HUES48 (cell line): ENCODE measurements around the gene CRACR2A.

ENCODE experiments used
- H3K27ac ChIP-seq: one replicate; pipeline ENCODE4 v1.7.0; 2013; ENCODE audit warnings: low read depth, low read length, inconsistent platforms
- H3K27me3 ChIP-seq: 2 replicates; pipeline ENCODE4 v1.6.1; 2013; ENCODE audit warnings: mild to moderate bottlenecking, low read length; ENCODE audit not compliant: control insufficient read depth, insufficient read depth
- H3K36me3 ChIP-seq: 2 replicates; pipeline ENCODE4 v1.6.1; 2013; ENCODE audit warnings: low read length; ENCODE audit not compliant: control insufficient read depth, insufficient read depth
- H3K4me1 ChIP-seq: 2 replicates; pipeline ENCODE4 v1.6.1; 2013; ENCODE audit warnings: mild to moderate bottlenecking, low read length; ENCODE audit not compliant: control insufficient read depth, insufficient read depth
- H3K4me3 ChIP-seq: 2 replicates; pipeline ENCODE4 v1.5.1; 2013; ENCODE audit warnings: mild to moderate bottlenecking, low read depth, low read length
- H3K9ac ChIP-seq: 2 replicates; pipeline ENCODE4 v1.6.1; 2013; ENCODE audit warnings: mild to moderate bottlenecking, low read depth, low read length, moderate library complexity
- H3K9me3 ChIP-seq: 2 replicates; pipeline ENCODE4 v1.6.1; 2013; ENCODE audit warnings: low read length; ENCODE audit not compliant: control insufficient read depth, insufficient read depth

CRACR2A gene

DNA sequence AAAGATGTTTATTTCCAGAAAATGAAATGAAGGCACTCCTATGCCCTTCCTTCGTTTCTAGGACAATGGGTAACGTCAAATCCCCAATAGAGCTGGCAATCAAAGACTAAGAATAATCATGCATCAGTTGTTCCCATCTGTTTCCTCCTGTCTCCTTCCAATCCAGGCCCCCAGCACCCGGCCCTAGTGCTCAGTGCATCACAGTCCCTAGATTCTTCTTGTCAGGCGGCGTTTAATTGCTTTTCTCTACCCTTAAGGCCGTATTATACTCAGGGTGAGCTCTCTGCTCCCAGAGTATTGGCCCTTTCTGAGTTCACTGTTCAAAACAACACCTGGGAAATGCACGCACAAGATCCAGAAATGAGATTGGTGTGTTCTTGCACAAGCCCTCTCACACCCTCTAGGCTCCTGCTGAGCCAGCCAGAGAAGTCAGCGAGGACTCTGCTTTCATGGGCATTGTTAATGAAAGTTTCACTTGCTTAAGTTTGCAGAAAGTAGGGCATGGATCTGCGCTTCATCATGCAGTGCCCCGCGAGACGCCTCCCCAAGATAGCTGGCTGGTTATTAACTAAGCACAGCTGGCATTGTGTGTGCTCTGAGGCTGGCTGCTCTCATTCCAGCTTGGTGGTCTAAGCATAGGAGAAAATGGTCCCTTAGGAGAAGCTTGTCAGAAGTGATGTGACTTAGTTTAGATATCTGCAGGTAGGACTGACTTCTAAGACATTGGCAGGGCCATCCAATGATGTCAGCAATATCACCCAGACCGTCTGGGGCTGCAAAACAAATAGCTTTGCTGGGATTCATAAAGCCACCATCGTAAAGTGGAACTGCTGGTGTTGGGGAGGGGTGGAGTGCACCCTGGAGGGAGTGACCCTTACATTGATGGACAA lies 28.7 kb downstream of the CRACR2A start:
- Histone ChIP-seq H3K27me3 (no peaks in the 10 kb centered on the region), H3K9me3 (peaks cover 15% of the 10 kb centered on the region), H3K36me3 (no peaks in the 10 kb centered on the region), H3K4me1 (peaks cover 12% of the 10 kb centered on the region; the same call in 1 of the 2 replicates), H3K27ac (no peak overlapping the region), H3K4me3 (no peak overlapping the region), H3K9ac (no peak overlapping the region)

DNA sequence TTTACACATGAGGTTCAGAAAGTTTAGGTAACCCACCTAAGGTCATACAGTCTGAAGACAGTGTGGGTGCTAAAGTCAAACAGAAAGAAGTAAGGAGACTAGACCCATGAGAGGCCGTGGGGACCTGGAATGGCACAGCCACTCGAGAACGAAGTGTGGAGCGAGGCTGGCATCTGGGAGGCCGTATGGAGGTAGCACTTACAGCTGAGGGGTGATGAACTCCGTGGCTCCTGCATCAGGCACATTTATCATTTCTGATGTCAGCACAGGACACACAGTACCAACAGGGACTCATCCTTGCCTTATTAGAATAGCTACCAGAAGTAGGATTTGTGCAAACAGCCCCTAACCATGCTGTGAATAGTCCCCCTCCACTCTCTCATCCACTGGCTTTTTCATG lies 30.5 kb downstream of the CRACR2A start:
- Histone ChIP-seq H3K27ac (no peak overlapping the region), H3K27me3 (no peaks in the 10 kb centered on the region), H3K9me3 (peaks cover 15% of the 10 kb centered on the region), H3K4me1 (0 out of 2 replicates have a peak, but pooled peaks cover 8% of the 10 kb centered on the region), H3K36me3 (no peaks in the 10 kb centered on the region), H3K9ac (no peak overlapping the region), H3K4me3 (no peak overlapping the region)

DNA sequence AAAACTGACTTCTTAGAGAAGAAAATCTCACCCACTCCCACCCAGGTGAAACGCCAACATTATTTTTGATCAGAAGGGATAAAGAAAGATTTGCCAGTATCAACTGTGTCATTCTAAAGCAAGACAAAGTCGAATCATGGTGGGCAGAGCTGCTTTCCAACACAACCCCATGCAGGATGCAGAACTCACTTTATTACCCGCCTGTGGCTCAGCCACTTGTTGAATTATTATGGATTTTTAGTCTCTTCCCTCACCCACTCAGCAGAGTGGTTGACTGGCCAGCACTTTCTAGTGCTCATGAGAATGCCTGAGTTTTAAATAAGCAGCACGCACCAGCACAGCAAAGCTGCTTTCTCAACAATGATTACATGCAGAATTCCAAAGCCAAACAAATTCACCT lies 32.1 kb downstream of the CRACR2A start:
- Histone ChIP-seq H3K4me3 (no peak overlapping the region), H3K4me1 (0 out of 2 replicates have a peak, but pooled peaks cover 8% of the 10 kb centered on the region), H3K9me3 (peaks cover 15% of the 10 kb centered on the region), H3K27me3 (no peaks in the 10 kb centered on the region), H3K27ac (no peak overlapping the region), H3K9ac (no peak overlapping the region), H3K36me3 (no peaks in the 10 kb centered on the region)

DNA sequence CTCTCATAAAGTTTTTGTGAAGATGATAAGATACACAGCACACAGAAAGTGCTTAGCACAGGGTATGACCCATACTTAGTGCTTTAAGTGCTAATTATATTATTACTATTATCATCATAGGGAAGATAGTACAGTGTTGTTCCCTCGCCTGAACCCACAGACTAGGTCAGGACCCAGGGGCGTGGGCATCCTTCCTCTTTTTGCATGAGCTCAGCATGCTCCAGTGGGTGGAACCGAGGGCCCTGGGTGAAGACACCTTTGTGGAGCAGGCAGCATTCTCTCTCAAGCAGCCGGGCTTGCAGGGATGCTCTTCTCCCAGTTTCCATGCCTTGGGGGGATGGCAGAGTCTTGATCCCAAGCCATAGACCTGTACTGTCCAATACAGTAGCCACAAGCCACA lies 34.8 kb downstream of the CRACR2A start:
- H3K4me1 ChIP-seq, result peaks cover 13% of the 10 kb centered on the region
- no peaks in the 10 kb centered on the region for H3K36me3 ChIP-seq
- no peak overlapping the region for H3K9ac ChIP-seq
- no peak overlapping the region for H3K4me3 ChIP-seq
- no peak overlapping the region for H3K27ac ChIP-seq
- no peaks in the 10 kb centered on the region for H3K27me3 ChIP-seq
- peaks cover 10% of the 10 kb centered on the region for H3K9me3 ChIP-seq

DNA sequence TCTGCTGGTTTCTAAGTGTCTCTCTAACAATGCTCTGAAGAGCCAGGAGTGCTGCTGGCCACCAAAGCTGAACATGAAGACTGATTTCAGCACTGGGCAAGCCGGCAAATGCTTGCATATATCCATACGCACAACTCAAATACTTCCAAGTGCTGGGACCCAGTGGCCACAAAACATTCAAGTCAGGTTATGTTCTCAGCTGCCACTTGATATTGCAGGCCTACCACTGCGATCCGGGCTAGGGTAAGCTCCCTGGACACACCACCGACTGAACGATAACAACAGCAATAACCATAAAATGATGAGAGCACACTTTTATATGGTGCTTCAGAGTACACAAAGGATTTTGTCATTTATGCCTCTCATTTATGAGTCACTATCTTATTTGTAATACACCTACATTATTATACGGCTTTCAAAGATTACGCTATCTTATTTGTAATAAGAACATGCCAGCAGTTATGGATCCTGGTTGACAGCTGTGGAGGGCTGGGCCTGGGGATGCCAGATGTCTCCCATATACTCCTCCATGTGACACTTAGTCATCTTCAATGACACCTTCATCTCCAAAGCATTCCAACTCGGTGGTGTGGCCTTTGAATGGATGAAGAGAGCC lies 35.5 kb downstream of the CRACR2A start:
- H3K9me3 ChIP-seq, result peaks cover 3% of the 10 kb centered on the region
- H3K27ac ChIP-seq, result no peak overlapping the region
- peaks cover 18% of the 10 kb centered on the region for H3K4me1 ChIP-seq
- H3K9ac ChIP-seq, result no peak overlapping the region
- no peaks in the 10 kb centered on the region for H3K36me3 ChIP-seq
- H3K27me3 ChIP-seq, result no peaks in the 10 kb centered on the region
- no peak overlapping the region for H3K4me3 ChIP-seq

DNA sequence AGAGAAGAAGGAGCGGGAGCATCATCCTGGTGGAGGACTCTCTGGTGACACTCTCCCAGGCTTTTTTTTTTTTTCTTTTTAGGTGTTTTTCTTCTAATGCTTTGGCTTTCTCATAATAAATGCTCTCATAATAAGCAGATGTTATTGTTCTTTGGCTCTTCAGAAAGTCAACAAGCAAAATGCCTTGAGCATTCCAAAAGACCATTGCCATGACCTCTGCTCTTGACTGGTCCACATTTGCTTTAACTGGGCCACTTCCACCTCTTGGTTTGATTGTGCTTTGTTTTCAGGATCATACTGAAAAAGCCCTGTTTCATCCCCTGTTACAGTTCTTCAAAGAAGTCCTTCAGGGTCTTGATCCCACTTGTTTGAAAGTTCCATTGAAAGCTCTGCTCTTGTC lies 36.9 kb downstream of the CRACR2A start:
- H3K36me3 ChIP-seq, result no peaks in the 10 kb centered on the region
- no peaks in the 10 kb centered on the region for H3K9me3 ChIP-seq
- H3K4me3 ChIP-seq, result no peak overlapping the region
- H3K9ac ChIP-seq, result no peak overlapping the region
- peaks cover 18% of the 10 kb centered on the region for H3K4me1 ChIP-seq
- no peak overlapping the region for H3K27ac ChIP-seq
- no peaks in the 10 kb centered on the region for H3K27me3 ChIP-seq

DNA sequence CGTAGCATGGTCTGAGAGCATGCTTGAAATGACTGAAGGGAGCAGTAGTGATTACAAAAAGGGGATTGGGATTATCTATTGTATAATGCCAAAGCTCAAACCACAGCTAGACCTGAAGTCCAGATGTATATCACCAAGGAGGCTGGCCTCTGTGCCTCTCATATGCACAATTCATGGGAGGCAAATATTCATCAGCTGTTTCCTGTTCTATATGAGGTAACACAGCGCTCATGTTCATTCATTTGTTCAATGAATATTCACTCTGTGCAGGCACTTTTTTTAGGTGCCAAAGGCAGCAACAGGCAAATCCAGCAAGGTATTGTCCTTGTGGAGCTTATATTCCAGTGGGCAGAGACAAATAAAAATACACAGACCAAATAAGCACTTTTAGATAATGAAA lies 39.0 kb downstream of the CRACR2A start:
- Histone ChIP-seq H3K4me1 (peaks cover 14% of the 10 kb centered on the region), H3K4me3 (no peak overlapping the region), H3K9ac (no peak overlapping the region), H3K9me3 (no peaks in the 10 kb centered on the region), H3K27ac (no peak overlapping the region), H3K36me3 (no peaks in the 10 kb centered on the region), H3K27me3 (no peaks in the 10 kb centered on the region)

DNA sequence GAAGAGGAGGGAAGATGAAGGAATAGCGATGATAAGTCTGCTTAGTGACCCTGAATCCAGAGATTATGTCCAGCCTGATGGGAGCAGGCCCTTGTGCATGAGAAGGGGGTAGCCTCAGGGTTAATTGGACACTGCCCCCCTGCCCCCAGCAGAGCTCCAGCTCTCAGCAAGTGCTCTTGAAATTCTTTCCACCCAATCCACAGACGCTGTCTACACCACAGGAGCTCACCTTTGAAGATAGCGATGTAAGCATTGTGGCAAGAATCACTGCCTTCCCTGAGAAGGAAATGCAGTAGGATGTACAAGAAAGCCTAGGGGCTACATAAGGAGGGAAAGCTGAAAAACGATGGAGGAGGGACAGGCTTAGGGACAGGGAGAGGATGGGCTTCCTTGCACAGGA lies 39.4 kb downstream of the CRACR2A start:
- Histone ChIP-seq H3K4me3 (no peak overlapping the region), H3K9ac (no peak overlapping the region), H3K27me3 (no peaks in the 10 kb centered on the region), H3K27ac (no peak overlapping the region), H3K4me1 (peaks cover 14% of the 10 kb centered on the region), H3K9me3 (no peaks in the 10 kb centered on the region), H3K36me3 (no peaks in the 10 kb centered on the region)

DNA sequence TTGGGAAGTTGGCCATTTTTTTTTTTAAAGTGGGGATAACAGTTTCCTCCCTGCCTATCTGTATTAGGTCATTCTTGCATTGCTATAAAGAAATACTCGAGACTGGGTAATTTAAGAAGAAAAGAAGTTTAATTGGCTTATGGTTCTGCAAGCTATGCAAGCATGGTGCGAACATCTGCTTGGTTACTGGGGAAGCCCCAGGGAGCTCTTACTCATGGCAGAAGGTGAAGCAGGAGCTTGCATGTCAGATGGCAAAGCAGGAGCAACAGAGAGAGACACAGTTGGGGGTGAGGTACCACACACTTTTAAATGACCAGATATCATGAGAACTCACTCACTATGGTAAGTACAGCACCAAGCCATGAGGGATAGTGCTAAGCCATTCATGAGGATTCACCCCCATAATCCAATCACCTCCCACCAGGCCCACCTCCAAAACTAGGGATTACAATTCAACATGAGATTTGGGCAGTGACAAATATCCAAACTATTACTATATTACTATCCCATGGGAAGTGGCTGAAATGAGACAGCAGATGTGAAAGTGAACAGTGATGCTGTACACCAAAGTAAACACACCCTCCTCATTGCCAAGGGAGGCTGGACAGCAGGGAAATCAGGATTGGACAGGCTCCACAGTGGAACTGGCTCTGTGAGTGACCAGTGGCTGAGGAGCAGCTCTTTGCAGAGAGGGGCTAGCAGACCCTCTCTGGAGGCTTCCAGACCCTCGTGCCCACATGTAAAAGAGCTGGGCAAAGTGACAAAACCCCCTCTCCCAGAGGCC lies 40.5 kb downstream of the CRACR2A start:
- H3K9me3 ChIP-seq, result no peaks in the 10 kb centered on the region
- H3K36me3 ChIP-seq, result no peaks in the 10 kb centered on the region
- H3K4me1 ChIP-seq, result peaks cover 14% of the 10 kb centered on the region
- no peak overlapping the region for H3K27ac ChIP-seq
- no peaks in the 10 kb centered on the region for H3K27me3 ChIP-seq
- no peak overlapping the region for H3K4me3 ChIP-seq
- no peak overlapping the region for H3K9ac ChIP-seq

DNA sequence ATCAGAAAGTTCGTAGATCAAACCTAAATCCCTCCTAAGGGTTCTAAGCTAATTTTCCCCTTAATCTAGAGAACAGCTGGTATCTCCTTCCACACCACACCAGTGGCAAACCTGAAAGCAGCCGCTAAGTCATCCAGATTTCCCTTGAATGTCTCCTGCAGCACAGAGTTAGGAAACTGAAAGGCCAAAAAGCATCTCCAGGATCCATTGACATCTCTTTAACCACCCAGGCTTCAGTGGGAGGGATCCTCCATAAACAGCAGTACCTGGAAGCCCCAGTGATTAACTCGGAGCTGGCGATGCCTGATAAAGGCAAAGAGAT lies 47.6 kb downstream of the CRACR2A start:
- Histone ChIP-seq H3K9me3 (no peaks in the 10 kb centered on the region), H3K27me3 (no peaks in the 10 kb centered on the region), H3K36me3 (no peaks in the 10 kb centered on the region), H3K27ac (no peak overlapping the region), H3K4me3 (no peak overlapping the region), H3K4me1 (no peaks in the 10 kb centered on the region), H3K9ac (no peak overlapping the region)
